ENCODE results near the gene MYH14. TPM values are rescaled to one million over a fixed set of nuclear protein-coding genes. Genes with fewer than 3 reads are reported as not detected.

The MYH14 gene
- total and polyA plus RNA-seq, 10 of the 15 experiments (the other 5 are each of a cell fraction or from before 2014, with no cell fraction given), result 0.06 to 0.69 (median 0.15) TPM; not detected in 4

- TF ChIP-seq E4F1 (IDR thresholded peaks at IDR 0.05; ENCODE audit: borderline replicate concordance, partially characterized antibody), result no peak
These were observed 4.3 kb downstream of the MYH14 start (continued) for GRCh38 chr19:50207730-50208129.

- Histone ChIP-seq H3K9ac (ENCODE audit: control insufficient read depth, insufficient read depth, low read length) (no peak overlapping the region), H3K36me3 (ENCODE audit: control insufficient read depth in 2 of 2, insufficient read depth in 2 of 2, low read length in 1 of 2) (no peaks in the 10 kb centered on the region), H4K20me1 (ENCODE audit: control insufficient read depth, insufficient read depth) (no peaks in the 10 kb centered on the region), H3K79me2 (ENCODE audit: control insufficient read depth, insufficient read depth, low read length) (no peaks in the 10 kb centered on the region), H3K4me2 (ENCODE audit: control insufficient read depth, insufficient read depth) (no peak overlapping the region), H3K4me3 (no peak overlapping the region), H3K9me3 (replicated peaks; ENCODE audit: control insufficient read depth, insufficient read depth, low read length) (no peaks in the 10 kb centered on the region; the same call in 2 of the 3 replicates), H3K4me1 (ENCODE audit: control insufficient read depth, insufficient read depth, low read length) (no peaks in the 10 kb centered on the region), H3K27ac (ENCODE audit: control insufficient read depth, insufficient read depth) (no peak overlapping the region), H2AFZ (ENCODE audit: control insufficient read depth, low read depth, low read length) (no peak overlapping the region), H3K27me3 (replicated peaks in 1 of 2; ENCODE audit: control insufficient read depth in 2 of 2, insufficient read depth in 2 of 2, low read length in 1 of 2) (peaks cover 0 to 3% of the 10 kb centered on the region in 2 experiments; a peak in 1 of 4 replicates)
- intact Hi-C loops (cut with micrococcal nuclease; ENCODE audit: unreplicated experiment), result no loop called here
- FAIRE-seq, result no peak
- ChIA-PET SMC1A (ENCODE audit: uncharacterized antibody, unreplicated experiment) (no interaction called here), RAD21 (ENCODE audit: unreplicated experiment) (no interaction called here), POLR2A (no interaction called here), CTCF (no interaction called here)
- no peak for ATAC-seq
- in situ Hi-C loops (cut with MboI), result no loop called here
- 66% methylated on average over 7 of the region's 7 CpGs for WGBS (ENCODE audit: insufficient coverage, insufficient replicate concordance, low lambda C conversion rate, missing lambda C conversion rate)
- no peak for DNase-seq (ENCODE audit: low read depth, low spot score)
- BruUV-seq (replicated peaks), result no TSS peak
- TF ChIP-seq TAF1 (IDR thresholded peaks at IDR 0.05; ENCODE audit: borderline replicate concordance, low read depth, low read length), result no peak
- no peak for TF ChIP-seq POLR2AphosphoS5 (IDR thresholded peaks at IDR 0.05; ENCODE audit: low read length)
- no peak for TF ChIP-seq CBFB (IDR thresholded peaks at IDR 0.05; ENCODE audit: low read depth)
- TF ChIP-seq RELB (IDR thresholded peaks at IDR 0.05; ENCODE audit: low read depth), result no peak
- no peak for TF ChIP-seq NBN (IDR thresholded peaks at IDR 0.05)
- TF ChIP-seq ASH2L (IDR thresholded peaks at IDR 0.05; ENCODE audit: borderline replicate concordance, low read depth), result no peak
- no peak for TF ChIP-seq RAD21 (IDR thresholded peaks at IDR 0.05; ENCODE audit: insufficient read depth, low read depth, low read length)
- no peak for TF ChIP-seq E2F8 (IDR thresholded peaks at IDR 0.05; ENCODE audit: low read depth, partially characterized antibody)
- no peak for TF ChIP-seq RUNX3 (IDR thresholded peaks at IDR 0.05; ENCODE audit: low read length)
- no peak for TF ChIP-seq MLLT1 (IDR thresholded peaks at IDR 0.05)
- no peak for TF ChIP-seq HSF1 (IDR thresholded peaks at IDR 0.05; ENCODE audit: low read depth, low read length)
- no peak for TF ChIP-seq SMAD5 (IDR thresholded peaks at IDR 0.05; ENCODE audit: low read depth)
- TF ChIP-seq ATF7 (IDR thresholded peaks at IDR 0.05; ENCODE audit: low read depth), result no peak
These were observed 5.7 kb downstream of the MYH14 start for GRCh38 chr19:50209131-50209530.

Data from GM12878 (cell line).